NCI-H524 treated with DMSO at 0.1 percent for 48 hours (cell line): ENCODE data around the gene MBD6.

Source experiments
- DNase-seq: peaks from one replicate; lab custom pipeline; 2025; lab: John Stamatoyannopoulos, UW

MBD6 gene, protein sequence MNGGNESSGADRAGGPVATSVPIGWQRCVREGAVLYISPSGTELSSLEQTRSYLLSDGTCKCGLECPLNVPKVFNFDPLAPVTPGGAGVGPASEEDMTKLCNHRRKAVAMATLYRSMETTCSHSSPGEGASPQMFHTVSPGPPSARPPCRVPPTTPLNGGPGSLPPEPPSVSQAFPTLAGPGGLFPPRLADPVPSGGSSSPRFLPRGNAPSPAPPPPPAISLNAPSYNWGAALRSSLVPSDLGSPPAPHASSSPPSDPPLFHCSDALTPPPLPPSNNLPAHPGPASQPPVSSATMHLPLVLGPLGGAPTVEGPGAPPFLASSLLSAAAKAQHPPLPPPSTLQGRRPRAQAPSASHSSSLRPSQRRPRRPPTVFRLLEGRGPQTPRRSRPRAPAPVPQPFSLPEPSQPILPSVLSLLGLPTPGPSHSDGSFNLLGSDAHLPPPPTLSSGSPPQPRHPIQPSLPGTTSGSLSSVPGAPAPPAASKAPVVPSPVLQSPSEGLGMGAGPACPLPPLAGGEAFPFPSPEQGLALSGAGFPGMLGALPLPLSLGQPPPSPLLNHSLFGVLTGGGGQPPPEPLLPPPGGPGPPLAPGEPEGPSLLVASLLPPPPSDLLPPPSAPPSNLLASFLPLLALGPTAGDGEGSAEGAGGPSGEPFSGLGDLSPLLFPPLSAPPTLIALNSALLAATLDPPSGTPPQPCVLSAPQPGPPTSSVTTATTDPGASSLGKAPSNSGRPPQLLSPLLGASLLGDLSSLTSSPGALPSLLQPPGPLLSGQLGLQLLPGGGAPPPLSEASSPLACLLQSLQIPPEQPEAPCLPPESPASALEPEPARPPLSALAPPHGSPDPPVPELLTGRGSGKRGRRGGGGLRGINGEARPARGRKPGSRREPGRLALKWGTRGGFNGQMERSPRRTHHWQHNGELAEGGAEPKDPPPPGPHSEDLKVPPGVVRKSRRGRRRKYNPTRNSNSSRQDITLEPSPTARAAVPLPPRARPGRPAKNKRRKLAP

DNA sequence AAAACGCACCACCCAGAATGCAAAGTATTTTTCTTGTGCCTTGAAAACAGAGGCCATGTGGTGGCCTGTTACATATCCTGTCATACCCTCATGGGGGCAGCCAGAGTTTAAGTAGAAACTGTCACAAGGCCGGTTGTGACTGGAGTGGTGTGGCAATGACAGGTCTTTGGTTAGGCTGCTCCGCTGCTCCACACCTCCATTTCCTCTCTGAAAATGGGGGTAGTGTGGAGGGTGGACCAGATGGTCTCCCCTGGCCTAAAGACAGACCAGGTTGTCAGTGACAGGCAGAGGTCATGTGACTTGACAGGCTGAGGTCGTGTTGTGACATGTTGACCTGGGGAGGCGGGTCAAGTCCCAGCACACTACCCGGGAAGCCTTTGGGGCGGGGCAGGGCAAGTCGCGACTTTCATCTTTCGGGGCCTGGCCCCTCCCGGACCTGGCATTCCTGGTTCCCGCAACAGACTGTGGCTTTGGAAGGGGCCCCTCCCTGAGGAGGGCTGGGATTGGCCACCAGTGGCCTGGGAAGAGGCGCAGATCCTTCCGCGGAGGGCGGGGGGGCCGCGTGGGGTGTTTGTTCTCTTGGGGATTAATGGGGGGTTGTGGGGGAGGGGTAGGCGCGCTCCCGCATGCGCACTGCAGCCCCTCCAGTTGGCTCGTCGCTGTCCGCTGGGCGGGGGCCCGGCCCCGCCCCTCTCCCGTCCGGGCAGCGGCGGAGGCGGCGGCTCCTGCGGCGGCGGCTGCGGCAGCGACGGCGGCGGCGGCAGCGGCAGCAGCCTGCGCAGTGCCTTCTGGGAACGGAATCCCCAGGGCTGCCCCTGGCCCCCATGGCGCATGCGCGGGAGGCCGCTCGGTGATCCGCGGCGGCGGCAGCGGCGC lies at the start of gene MBD6:
MBD6 (plus strand) TSS at position 814 of the 876 bp plus-strand sequence. CDS start 1,480 bp downstream, outside the sequence.
- peak; percentile 84 for DNase-seq

DNA sequence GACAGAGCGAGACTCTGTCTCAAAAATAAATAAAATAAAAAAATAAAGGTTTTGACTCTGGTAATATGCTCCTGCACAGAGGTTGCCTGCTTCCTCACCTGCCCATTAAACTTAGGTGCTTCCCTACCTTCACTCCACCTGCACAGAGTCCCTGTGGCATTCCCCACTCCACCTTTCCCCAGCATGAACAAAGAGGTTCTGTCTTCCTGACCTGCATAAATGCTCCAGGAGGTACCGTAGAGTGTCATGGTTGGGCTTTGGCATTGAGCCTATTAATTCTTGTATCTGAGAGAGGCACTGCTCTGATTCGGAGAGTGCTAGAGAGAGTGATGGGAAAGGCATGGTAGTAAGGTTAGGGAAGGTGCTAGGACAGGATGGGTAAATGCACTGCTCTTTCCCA lies 49.2 kb upstream of the MBD6 start:
- no peak for DNase-seq

DNA sequence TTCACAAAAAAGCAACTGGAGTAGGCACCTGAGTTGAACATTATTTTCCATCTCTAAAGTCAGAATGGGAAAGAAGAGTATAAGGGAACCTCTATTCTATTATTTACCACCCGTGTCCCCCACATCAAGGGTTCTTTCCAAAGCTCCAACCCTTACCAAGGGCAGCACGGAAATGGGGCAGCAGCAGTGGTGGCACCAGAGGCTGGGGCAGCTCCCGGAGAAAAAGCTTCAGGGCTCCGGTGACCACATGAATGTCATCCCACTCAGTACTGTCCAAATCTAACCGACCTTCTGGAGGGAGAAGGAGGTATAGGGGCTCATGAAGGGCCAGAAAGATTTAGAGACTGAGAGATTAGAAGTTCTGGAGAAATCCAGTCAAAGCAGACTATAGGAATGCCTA lies 48.7 kb upstream of the MBD6 start:
- DNase-seq: no peak

DNA sequence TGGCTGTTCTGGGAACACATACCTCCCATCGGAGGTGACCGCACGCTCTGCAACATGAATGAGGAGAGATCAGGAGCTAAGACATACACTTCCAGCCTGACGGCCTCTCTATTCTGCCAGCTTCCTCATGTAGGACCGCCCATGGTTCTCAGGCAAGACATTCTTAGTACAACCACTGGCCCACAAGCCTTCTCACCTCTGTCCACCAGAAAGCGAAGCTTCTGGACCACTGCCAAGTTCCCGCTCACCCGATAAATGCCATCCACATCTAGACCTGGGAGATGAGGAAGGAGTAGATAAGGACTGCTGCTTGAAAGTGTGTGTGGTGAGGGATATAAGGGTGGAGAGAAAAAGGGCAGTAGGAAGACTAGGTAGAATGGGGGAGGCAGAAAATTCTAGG lies 48.2 kb upstream of the MBD6 start:
- no peak for DNase-seq

DNA sequence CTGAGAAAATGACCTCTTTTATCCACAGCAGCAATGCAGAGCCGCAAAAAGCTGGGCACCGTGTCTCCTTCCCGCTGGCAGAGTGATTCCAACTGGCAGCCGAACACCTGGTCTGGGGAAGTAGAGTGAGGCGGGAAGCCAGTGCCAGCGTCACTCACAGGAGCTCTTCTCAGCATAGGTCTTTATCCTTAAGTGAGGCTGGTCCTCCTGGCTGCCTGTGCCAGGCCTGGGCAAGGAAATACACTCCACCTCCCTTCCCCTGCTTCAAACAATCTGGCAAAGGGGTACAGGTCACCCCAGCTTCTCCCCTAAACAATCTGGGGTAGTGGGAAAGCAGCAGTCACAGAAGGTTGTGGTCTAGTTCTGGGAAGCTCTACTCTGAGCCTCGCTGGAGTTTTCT lies 47.8 kb upstream of the MBD6 start:
- no peak for DNase-seq

DNA sequence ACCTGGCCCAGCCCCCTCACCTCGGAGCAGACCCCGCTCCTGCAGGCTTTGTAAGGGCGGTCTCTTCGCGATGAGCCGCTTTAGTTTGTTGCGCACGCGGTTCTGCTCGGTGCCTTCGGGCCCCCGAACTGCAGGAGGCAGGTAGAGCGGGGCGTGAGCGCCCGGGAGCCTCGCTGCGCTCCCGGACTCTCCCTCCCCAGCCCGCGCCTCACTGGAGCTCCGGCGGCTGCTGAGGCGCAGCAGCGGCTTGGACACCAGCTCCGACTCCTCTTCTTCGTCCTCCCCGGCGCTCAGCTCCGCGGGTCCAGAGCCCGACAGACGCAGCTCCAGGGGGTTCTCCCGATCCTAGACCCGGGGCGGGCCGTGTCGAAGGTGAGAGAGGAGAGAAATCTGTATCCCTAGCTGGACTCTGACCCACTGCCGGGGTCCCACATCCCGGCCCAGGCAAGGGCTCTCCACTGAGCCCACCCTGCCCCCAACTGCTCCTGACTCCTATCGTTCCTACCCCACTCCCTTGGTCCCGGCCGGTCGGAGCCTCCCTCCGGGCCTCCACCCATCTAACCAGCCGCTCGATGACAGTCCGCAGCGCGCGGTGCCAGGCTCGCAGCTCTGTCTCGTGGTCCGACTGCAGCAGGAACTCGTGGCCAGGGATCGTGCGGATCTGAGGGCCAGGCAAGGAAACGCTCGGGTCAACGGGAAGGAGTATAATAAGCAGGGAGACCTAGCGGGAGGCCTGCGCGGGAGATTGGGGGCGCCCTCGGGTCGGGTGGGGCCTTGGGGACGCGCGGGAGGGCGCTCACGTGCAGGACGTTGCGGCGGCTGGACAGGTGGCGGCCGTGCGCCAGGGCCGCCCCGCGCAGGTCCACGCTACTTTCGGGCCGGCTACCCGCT lies 47.1 kb upstream of the MBD6 start:
- DNase-seq: no peak

DNA sequence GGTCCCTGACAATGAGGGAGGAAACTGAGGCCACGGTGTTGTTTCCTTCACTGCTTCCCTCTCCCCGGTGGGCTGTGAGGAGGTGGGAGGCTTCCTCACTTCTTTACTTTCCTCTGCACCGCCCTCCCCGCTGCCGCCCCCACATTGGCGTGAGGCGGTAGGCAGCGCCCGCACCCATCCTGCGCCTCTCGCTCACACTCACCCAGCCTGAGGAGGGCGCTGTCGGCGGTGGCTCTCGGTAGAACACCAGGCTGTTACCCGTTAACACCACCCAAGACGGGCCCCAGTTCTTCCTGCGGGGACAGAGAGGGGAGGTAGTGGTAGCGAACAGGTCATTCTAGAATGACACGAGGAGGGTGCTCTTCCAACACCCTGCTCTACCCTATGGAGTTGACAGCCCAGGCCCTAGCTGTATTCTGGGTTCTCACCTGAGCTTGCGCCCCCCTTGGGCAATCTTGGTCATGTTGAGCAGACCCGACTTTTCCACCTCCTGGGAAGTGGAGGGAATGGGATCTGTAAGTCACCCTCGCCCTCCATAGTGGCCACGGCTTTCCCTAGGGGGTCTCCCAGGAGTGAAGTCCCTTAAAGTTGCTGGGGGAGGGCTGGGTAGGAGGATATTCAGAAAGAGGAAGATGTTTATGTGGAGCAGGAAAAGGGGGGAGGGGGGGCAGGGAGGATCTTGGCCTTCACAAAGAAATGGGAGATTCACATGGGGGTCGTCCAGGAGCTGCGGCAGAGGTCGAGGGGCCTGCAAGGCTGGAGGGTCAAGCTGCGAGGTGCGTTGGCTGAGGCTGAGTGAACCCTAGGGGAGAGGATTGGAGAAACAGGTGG lies 46.2 kb upstream of the MBD6 start:
- no peak for DNase-seq

DNA sequence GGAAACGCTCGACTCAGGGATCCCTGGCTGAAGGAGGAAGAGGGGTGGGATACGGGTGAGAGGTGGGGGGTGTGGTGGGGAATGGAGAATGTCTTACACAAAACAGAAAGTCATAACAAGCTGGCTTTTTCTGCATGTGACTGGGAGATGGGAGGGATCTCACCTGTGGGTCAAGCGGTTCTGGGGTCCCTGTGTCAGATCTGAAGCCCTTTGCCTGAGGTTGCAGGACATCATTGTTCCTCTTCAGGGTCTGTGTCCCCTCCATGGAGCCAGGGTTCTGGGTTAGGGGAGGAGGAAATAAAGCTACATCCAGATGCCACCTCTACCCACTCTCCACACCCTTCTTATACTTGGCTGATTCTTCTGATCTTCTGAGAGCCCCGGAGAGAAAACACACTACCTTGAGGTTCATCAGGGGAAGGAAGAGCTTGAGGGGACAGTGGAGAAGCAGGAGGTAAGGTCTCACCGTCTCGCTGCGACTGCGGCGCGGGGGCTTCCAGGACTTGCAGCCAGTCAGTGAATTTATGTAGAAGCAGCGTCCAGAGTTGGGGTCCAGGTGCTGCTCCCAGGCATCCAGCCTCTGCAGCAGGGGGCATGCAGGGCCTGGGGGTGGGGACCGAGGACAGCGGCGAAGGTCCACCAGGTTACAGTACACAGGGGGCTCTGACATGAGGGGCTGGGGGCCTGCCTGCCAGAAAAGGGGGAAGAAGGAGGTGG lies 45.5 kb upstream of the MBD6 start:
- DNase-seq: no peak

DNA sequence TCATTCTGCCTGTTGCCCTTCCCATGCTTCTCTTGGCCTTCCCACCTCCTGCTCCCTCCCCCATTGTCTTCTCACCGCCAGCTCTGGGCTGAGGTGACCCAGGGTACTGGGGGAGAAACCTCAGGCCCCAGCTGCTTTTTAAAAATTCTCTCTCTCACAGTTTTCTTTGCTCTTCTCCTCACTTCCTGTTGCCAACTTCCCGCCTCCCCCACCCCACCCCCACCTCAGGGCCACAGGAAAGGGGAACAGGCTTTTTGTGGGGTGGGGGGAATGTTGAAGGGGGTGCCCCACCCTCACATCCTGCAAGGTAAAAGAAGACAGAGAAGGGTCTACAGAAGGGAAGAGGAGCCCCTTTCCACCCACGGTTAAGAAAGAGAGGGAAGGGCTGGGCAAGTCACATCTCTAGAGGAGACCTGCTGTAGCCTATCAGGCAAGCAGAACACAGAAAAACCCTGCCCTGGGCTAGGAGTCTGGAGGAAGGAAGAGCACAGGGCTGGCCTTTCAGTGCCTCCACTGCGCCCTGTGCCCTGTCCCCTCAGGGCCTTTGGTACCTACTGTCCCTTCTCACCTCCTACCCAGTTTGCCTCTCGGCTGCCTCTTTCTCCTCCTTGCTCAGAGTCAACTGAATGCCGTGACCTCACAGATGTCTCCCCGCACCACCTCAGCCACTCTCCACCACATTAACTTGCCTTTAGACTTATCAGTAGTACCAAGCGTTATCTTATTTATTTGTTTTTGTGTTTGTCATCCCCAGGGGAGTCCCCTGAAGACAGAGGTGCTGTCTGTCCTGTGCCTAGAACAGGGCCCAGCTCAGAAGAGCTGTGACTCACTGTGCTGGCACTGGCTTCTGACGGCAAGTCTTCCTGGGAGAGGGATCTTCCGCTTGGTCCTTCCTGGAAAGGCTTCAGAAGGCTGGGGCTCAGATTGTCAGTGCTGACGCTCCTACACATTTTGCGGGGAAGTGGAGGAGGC lies 44.6 kb upstream of the MBD6 start:
- no peak for DNase-seq

DNA sequence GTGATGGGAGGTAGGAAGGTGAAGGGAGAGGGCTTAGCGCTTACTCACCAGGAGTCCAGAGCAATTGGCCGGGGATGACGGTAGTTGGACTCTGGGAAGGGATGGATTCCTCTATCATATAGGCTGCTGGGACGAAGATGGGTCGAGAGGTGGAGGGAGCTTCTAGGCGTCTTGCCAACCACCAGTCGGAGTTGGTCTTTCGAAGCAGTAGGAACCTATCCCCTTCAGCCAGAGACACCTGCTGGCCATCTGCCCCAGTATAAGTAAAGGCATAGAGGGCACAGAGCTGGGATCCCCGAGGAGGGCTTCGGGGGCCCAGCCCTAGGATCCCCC lies 43.6 kb upstream of the MBD6 start:
- no peak for DNase-seq

DNA sequence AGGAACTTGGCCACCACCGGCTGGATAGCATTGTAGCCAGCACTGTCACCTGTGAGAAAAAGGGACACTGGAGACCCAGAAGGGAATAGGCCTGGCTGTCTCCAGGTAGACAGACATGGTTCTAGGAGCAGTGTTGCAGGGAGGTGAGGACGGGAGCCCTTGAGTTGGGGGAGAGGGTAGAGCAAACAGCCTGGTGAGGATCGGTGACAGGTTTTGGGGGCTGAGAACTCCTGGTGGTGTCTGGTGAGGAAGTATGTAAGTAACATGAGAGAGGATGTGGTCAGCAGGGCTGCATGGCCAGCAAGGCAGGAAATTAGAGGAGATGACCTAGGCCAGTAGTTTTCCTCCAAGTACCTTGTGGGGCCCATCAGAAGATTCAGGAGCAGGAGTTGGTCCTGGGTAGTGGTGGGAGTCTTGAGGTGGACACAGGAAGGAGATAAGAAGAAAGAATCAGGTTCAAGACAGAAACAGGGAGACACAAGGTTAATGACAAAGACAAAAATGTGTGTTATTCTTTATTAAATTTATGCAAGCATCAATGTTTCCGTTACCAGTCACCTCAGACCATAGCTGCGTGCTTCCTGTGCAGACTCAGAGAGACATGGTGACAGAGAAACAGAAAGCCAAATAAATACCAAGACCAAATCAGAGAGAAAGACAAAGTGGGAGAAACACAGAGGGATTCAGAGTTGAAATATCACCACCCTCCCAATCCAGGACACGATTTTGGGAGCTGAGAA lies 43.1 kb upstream of the MBD6 start, which contains the start of gene ARHGAP9:
ARHGAP9 (minus strand) TSS at position 491 of the 740 bp plus-strand sequence; CDS start at position 31, 460 bp downstream.
- DNase-seq: no peak

DNA sequence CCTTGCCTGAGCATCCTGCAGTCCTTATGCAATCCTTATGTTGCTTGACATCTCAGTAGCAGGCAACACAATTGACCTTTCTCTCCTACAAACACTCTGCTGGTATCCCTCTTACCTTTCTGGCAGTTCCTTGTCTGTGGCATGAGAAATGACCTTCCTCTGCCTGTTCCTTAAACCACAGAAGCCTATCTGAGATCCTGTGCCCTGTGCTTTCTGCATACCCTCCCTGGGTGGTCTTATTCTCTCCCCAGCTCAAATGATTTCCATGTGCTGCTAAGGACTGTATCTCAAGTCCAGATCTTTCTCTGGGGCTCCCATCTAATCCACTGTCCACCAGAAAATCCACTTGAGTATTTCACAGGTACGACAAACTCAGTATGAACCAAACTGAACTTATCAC lies 41.0 kb upstream of the MBD6 start:
- DNase-seq: no peak

DNA sequence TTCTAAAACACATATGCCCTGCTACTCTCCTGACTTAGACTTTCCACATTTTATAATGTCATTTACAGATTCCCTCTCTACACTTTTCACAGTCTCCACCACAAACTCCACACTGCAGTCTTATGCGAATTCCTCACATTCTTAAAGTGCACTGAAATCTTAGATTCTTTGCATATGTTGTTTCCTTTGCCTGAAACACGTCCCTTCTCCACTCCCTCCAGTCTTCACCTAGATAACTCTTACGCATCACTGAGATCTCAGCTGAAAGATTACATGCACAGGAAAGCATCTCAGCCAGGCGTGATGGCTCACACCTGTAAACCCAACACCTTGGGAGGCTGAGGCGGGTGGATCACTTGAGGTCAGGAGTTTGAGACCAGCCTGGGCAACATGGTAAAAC lies 39.2 kb upstream of the MBD6 start:
- DNase-seq: no peak

DNA sequence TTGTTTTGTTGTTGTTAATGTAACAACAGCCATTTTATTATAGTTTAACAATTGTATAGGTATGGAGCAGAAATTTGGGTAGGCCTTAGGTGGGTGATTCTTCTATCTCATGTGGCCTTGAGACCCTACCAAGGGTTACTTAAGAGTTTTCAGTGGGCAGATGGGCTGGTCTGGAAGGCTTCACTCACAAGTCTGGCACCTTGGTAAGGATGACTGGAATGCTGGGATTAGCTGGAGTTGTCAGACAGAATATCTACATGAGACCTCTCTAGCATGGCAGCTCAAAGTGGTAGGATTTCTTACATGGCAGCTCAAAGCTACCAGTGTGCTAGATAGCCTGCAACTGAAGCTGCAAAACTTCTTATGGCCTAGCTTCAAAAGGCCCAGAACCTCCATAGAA lies 36.9 kb upstream of the MBD6 start:
- DNase-seq: no peak

DNA sequence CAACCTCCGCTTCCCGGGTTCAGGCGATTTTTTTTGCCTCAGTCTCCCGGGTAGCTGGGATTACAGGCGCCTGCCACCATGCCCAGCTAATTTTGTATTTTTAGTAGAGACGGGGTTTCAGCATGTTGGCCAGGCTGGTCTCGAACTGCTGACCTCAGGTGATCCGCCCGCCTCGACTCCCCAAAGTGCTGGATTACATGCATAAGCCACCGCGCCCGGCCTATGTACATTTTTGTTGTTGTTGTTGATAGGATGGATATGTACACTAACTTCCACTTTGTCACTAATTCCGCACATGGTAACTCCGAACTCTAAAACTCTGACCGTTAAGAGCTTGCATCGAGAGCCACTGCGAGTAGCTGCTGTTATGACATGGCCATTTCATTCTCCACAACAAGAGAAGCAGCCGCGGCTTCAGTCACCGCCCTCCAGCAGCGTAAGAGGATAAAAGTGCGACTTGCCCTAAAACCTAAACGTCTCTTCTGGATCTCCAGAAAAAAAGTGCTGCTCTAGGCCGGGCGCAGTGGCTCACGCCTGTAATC lies 35.5 kb upstream of the MBD6 start:
- DNase-seq: no peak

DNA sequence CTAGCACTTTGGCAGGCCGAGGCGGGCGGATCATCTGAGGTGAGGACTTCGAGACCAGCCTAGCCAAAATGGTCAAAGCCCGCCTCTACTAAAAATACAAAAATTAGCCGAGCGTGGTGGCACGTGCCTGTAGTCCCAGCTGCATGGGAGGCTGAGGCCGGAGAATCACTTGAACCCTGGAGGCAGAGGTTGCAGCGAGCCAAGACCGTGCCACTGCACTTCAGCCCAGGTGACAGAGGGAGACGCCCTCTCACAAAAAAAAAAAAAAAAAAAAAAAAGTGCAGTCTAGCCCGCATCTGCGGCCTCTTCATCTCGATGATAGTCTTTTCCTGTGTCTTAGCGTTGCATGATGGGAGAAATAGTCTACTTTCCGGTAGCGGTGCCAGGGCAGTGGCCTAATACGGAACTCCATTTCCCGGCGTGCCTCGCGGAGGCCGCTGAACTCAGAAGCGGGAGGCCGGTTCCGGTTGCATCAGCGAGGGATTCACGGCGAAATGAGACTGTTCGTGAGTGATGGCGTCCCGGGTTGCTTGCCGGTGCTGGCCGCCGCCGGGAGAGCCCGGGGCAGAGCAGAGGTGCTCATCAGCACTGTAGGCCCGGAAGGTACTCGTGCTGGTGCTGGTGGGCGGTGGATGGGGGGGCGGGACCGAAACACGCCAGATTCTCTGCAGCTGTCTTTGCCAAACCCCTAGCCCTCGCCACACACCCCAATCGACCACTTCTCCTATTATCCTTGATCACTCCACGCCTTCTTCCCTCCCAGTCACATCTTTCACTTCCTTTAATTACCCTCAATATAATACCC lies 34.8 kb upstream of the MBD6 start, which contains the start of gene MARS1:
MARS1 (plus strand) TSS at position 472 of the 805 bp plus-strand sequence; CDS start at position 495, 23 bp downstream.
- peak; percentile 84 for DNase-seq
